ENCODE data around the gene SLC35G4. TPM values are rescaled to one million over a fixed set of nuclear protein-coding genes. Genes with fewer than 3 reads are reported as not detected.

The SLC35G4 gene
- total RNA-seq, 1 donor from 2014 or later: not detected

GRCh38 chr18:11657152-11657551, 47.8 kb downstream of the SLC35G4 start:
- Mint-ChIP-seq H3K4me3 (no peak overlapping the region), H3K9me3 (no peaks in the 10 kb centered on the region), H3K27ac (no peak overlapping the region), H3K36me3 (no peaks in the 10 kb centered on the region), H3K27me3 (ENCODE audit: low read depth) (peaks cover 24% of the 10 kb centered on the region), H3K4me1 (peaks cover 12% of the 10 kb centered on the region)
- no peak for TF ChIP-seq CTCF (IDR thresholded peaks at IDR 0.05; ENCODE audit: unreplicated experiment)
- no peak for DNase-seq (ENCODE audit: low spot score in 2 of 2, unreplicated experiment in 2 of 2)

GRCh38 chr18:11657554-11657953, 48.2 kb downstream of the SLC35G4 start:
- Mint-ChIP-seq H3K36me3 (no peaks in the 10 kb centered on the region), H3K4me1 (peaks cover 12% of the 10 kb centered on the region), H3K27me3 (ENCODE audit: low read depth) (peaks cover 24% of the 10 kb centered on the region), H3K9me3 (no peaks in the 10 kb centered on the region), H3K4me3 (no peak overlapping the region), H3K27ac (no peak overlapping the region)
- TF ChIP-seq CTCF (IDR thresholded peaks at IDR 0.05; ENCODE audit: unreplicated experiment): no peak
- no peak for DNase-seq (ENCODE audit: low spot score in 2 of 2, unreplicated experiment in 2 of 2)

GRCh38 chr18:11658019-11658418, 48.6 kb downstream of the SLC35G4 start:
- Mint-ChIP-seq H3K4me1 (peaks cover 12% of the 10 kb centered on the region), H3K9me3 (no peaks in the 10 kb centered on the region), H3K27ac (no peak overlapping the region), H3K4me3 (no peak overlapping the region), H3K27me3 (ENCODE audit: low read depth) (peaks cover 24% of the 10 kb centered on the region), H3K36me3 (no peaks in the 10 kb centered on the region)
- TF ChIP-seq CTCF (IDR thresholded peaks at IDR 0.05; ENCODE audit: unreplicated experiment): no peak
- DNase-seq (ENCODE audit: low spot score in 2 of 2, unreplicated experiment in 2 of 2): no peak

- Mint-ChIP-seq H3K27ac (no peak overlapping the region), H3K27me3 (ENCODE audit: low read depth) (peaks cover 22% of the 10 kb centered on the region), H3K4me1 (peaks cover 12% of the 10 kb centered on the region), H3K36me3 (no peaks in the 10 kb centered on the region), H3K9me3 (no peaks in the 10 kb centered on the region), H3K4me3 (no peak overlapping the region)
- DNase-seq (ENCODE audit: low spot score in 2 of 2, unreplicated experiment in 2 of 2): no peak
- TF ChIP-seq CTCF (IDR thresholded peaks at IDR 0.05; ENCODE audit: unreplicated experiment): no peak
Observed at GRCh38 chr18:11658989-11659388, 49.6 kb downstream of the SLC35G4 start.

Small RNA genes lying within 50 kb of the gene (microRNA-seq; reads per million reads assigned to microRNA genes)
- not detected for gene MIR7153

Other genes starting within 250 kb of the SLC35G4 start
- 12.0 to 12.6 TPM (median 12.1 TPM) in 3 replicates for gene GNAL, start 79.7 kb downstream of the SLC35G4 start, total RNA-seq
- gene CHMP1B, start 241.8 kb downstream of the SLC35G4 start, total RNA-seq: 42.1 to 45.9 TPM (median 43.7 TPM) in 3 replicates

Measured in mesothelial cell of epicardium (in vitro differentiated cells).